Tongue (tissue), 2 donors: ENCODE measurements around the gene PNPT1. TPM values are rescaled to one million over a fixed set of nuclear protein-coding genes. Genes with fewer than 3 reads are reported as not detected.
"Not testable (repeated sequence)": the region's sequence is repeated elsewhere in the genome, so short reads cannot be mapped to it uniquely, and the experiment has no call there.

Source experiments
- DNase-seq: peaks from one replicate; pipeline ENCODE4 v3.0.0-alpha.2; 2015
- total RNA-seq: library from RNA; depleted of rRNA; stranded (reverse); fragments of >200 nt; gene quantifications from one replicate; pipeline ENCODE4 v1.2.3, GENCODE V29; 2014

Gene PNPT1
- total RNA-seq, result 23.8 TPM

DNA sequence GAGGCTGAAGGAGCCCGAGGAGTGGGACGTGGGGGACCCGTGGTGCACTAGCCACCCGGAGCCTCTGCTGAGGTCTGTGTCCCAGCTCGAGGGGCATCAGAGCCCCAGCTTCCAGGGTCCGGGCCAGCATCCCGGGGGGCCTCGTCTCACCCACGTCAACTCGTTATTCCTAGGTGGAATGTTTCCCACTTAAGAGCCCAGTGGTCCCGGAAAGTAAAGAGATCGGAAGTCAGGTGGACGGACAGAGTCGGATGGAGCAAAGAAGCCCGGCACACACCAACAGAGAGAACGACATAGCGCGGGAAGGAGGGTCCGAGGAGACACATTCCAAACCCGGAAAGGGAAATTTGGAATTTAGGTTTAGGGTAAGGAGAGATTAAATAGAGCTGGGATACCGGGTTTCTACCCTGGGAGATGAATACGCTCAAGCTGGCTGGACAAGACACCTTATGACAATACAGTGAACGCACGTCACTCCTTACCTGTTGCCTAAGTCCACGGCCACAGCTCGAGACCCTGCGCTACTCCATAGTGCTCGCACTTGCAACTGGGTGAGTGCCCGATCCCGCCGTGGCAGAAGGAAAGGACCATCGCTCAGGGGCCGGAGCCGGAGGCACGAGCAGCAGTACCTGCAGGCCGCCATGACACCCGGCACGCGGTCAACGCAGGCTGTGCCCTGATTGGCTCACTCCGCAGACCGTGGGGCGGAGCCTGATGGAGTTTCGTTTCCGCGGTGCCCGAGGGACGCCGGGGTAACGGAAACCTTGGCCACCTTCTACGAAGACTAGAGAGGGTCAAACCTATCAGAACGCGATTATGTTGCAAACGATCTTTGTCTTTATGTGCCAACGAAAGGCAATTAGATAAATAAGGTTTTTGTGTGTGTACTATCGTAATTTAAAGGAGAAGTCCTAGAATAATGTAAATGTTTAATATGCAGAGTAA is at the start of gene PNPT1:
PNPT1 (minus strand) TSS at position 664 of the 945 bp plus-strand sequence; CDS start at position 643, 21 bp downstream.
- peak; percentile 97 for DNase-seq

GRCh38 chr2:55742996-55743395 is 49.4 kb upstream of the PNPT1 start:
- no peak for DNase-seq

DNA sequence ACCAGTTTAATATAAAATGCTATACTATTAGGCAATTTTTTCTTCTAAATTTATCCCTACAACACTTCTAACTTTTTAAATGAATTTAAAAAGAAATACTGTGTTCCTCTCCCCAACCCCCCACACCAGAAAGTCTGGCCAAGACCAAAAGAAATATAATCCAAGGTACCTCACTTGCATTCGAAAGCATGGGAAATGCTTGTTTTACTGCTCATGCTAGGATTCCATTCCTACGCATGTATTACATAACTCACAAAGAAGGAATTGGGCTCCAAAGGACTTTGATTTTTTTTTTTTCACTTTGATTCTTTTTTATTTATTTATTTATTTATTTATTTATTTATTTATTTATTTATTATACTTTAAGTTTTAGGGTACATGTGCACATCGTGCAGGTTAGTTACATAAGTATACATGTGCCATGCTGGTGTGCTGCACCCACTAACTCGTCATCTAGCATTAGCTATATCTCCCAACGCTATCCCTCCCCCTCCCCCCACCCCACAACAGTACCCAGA is 42.4 kb upstream of the PNPT1 start:
- not testable (repeated sequence) for DNase-seq

GRCh38 chr2:55734726-55735125 is 41.1 kb upstream of the PNPT1 start:
- no peak for DNase-seq

- no peak for DNase-seq
These were observed 39.7 kb upstream of the PNPT1 start for GRCh38 chr2:55733335-55733734.

DNA sequence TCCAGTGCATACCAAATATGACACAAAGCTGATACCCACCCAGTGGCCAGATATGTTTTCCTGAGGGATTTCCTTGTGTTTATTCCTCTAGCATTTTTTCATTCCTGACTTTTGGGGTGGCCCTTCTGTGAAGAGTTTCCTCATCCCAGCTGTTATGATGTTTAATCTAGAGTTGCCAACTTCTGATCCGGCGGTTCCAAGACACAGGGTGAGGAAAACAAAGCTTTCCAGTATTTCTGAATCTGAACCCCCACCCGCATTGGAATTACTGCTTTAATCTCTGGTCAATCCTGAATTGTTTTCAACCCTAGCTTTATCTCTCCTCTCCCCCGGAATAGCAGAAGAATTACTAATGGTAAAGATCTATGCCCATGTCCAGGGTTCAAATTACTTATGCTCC is 39.2 kb upstream of the PNPT1 start:
- no peak for DNase-seq

DNA sequence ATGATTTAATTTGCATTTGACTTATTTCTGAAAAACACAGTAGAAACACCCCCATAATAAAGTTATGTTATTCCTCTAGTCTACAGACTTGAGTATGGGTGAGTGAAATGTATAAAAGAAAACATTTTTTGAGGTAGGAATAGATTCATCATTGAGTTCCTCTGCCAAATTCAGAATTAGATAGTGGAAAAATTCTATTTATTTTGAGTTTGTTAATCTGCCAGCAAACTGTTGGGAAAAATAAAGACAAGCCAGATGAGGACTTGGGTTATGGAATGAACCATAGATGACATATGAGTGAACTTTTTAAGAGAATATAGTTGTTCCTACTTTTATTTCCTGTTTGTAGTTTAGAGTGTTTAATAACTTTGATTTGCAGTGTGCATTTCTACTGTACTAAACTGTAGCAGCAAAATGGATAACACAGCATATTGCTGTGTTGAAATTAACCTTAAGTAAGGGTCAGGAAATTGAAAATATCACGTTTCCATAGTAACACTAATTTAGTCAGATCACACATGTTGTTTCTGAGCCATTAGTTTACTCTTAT is 35.6 kb upstream of the PNPT1 start:
- DNase-seq, result peak; percentile 35

DNA sequence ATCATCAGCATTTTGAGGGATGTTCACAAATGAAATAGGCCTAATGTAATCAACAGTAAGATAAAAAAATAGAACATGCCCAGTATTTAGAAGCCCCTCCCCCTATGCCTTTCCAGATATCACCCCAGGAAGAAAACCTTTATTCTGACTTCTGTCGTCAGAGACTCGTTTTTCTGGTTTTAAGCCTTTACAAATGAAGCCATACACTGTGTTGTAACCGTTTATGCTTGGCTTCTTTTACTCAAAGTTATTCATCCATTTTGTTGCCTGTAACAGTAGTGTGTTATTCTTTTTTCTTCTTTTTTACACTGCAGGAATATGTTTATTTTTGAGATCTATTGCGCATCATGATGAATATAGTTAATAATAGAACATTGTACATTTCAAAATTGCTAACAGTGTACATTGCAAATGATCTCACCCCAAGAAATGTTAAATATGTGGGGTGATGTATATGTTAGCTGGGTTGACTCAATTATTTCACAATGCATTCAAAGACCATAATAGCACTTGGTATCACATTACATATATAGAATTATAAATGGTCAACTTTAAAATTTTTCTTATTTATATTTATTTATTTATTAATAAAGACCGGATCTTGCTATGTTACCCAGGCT is 28.1 kb upstream of the PNPT1 start:
- peak; percentile 37 for DNase-seq

DNA sequence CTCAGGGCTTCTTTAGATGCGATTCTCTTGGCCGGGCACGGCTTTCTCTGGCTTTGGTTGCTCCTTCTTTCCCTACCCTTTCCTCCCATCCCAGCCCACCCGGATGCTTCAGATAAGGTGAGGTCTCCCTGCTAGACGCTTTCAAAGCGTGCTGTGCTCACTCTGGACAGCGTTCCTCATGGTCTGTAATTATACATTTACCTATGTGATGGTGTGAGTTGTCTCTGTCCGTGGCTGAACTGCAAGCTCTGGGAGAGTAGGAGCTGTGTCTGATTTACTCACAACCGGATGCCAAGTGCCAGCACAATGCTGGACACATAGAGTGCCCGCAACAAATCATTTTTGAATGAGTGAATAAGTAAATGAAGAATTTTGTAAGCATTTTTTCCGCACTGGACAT is 26.8 kb upstream of the PNPT1 start:
- DNase-seq, result no peak

GRCh38 chr2:55719852-55720251 is 26.2 kb upstream of the PNPT1 start:
- no peak for DNase-seq

DNA sequence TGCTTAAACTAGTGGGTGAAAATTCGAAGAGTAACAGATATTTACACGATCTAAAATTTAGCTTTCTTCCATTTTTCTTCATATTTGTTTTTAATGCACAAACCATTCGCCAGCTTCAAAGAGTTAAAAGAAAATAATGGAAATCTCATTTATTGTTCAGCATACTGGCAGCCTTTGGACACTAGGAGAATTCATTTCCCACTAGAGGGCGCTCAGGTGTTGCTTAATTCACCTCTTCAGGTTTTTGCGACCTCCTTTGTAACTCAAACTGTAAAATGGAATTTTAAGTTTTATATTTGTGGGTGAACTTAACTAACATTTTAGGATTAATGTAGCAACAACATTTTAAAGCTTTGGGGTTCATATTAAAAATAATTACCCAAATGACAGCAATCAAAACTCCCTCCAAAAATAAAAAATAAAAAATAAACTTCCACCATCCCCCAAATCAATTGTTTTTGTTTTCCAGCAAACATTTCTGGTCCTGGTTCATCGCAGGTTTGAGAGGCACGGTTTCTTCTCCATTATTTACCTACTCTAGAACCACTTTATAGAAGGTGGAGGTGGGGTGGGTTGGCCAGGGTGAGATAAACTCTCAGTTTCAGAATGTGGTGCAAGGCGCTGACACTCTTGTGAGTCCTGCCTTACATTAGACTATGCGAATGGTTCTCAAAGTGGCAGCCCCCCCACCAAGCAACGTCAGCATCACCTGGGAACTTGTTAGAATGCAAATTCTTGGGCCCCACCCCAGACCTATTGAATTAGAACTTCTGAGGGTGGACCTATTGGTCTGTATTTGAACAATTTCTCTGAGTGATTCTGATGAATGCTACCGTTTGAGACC is 24.7 kb upstream of the PNPT1 start:
- peak; percentile 87 for DNase-seq

- DNase-seq, result no peak
These were observed 22.0 kb upstream of the PNPT1 start for GRCh38 chr2:55715626-55716025.

GRCh38 chr2:55715178-55715577 is 21.5 kb upstream of the PNPT1 start:
- not testable (repeated sequence) for DNase-seq

DNA sequence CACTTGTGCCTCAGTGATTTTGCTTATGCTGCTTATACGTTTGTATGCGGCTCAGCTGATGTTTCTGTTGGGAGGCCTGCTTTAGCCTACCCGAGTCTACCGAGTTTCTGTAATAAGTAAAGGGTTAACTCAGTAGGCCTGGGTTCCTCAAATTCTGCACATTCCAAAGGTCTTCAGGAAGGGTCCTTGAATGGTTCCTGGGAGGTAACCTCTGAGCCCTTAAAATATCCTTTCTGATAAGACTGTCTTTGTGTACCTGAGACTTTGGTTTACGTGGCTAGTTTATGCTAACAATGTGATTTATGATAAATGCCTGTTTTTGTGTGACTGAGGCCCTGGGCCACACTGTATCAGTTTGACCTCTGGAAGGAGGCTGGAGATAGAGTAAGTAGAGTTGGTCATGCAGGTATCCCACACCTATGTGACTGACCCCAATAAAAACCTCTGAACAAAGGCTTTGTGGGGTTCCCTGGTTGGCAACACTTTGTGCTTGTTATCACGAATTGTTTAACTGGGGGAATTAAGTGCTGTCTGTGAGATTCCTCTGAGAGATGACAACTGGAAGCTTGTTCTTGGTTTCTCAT is 18.9 kb upstream of the PNPT1 start:
- DNase-seq, result no peak

GRCh38 chr2:55710025-55710424 is 16.4 kb upstream of the PNPT1 start:
- DNase-seq, result no peak

GRCh38 chr2:55707751-55708150 is 14.1 kb upstream of the PNPT1 start:
- no peak for DNase-seq

DNA sequence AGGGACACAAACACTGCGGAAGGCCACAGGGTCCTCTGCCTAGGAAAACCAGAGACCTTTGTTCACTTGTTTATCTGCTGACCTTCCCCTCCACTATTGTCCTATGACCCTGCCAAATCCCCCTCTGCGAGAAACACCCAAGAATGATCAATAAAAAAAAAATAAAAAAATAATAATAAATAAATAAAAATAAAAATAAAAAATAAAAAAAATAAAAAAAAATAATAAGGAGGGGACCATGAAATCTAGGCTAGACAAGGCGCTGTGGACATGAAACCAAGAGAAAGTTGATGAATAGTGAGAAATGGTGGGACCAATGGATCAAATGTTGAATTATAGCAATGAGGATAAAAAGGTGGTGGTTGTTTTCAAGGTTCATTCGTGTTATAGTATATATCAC is 12.6 kb upstream of the PNPT1 start:
- not testable (repeated sequence) for DNase-seq

DNA sequence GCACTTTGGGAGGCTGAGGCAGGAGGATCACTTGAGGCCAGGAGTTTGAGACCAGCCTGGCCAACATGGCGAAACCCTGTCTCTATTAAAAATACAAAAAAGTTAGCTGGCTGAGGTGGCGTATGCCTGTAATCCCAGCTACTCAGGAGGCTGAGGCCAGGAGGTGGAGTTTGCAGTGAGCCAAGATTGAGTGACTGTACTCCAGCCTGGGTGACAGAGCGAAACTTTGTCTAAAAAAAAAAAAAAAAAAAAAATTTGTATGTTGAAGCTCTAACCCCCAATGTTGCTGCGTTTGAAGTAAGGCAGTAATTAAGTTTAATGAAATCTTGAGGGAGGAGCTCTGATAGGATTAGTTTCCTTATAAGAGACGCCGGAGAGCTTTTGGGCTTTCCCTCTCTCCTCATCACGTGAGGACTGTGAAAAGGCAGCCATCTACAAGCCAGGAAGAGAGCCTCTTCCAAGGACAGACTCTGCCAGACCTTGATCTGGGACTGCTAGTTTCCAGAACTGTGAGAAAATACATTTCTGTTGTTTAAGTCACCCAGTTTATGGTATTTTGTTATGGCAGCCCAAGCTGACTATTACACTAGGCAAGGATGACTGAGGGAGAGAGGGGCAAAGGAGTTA is 11.5 kb upstream of the PNPT1 start:
- DNase-seq, result no peak

GRCh38 chr2:55703350-55703749 is 9.7 kb upstream of the PNPT1 start:
- DNase-seq, result no peak

DNA sequence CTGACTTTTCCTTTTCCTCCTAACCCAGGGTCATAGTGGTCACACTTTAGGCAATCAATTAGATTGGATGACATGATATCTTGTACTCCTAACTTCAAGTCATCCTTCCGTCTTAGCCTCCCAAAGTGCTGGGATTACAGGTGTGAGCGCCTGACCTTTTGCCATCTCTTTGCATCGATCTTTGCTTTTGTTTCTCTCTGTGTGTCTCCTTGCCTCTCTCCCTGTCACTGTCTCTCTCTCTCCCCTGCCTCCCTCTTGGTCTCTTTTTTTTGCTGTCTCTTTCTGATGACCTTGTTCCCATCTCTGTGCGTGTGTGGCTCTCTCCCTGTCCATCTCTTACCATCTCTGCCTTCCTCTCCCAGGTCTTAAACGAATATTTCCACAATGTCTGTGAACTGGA is 904 bp downstream of the PNPT1 start:
- not testable (repeated sequence) for DNase-seq

DNA sequence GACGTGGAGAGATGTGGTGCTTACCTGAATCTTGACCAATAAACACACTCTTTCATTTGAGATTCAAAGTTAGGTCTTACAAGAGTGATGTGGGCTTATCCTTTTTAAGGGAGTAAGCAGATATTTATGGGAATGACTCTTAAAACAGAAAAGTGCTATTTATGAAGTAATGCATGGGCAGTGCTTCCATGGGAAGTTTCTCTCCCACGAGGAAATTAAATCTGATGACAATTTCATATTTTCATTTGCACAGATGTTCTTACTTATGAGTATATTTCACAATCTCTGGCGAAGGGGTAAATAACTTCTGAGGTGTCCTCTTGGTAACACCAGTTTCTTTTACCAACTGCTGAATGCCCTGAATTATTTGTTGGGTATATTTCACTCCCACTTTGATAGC is 21.0 kb downstream of the PNPT1 start:
- no peak for DNase-seq
